SU-DHL-6 (cell line): ENCODE measurements around the gene ZBTB24.

Experiments
- H2AFZ ChIP-seq: fragments of 200-600 bp; sonication (generic); 2 replicates; pipeline ENCODE4 v1.6.1; 2014; ENCODE audit warnings: low read depth, mild to moderate bottlenecking, moderate library complexity, mixed read lengths, antibody characterized with exemption, low read length; ENCODE audit not compliant: severe bottlenecking
- H3F3A ChIP-seq: fragments of 200-600 bp; shearing (Covaris generic); 2 replicates; pipeline ENCODE4 v1.6.0; 2016; ENCODE audit warnings: antibody characterized with exemption, mild to moderate bottlenecking; ENCODE audit not compliant: insufficient read depth
- H3K27ac ChIP-seq: fragments of 200-600 bp; sonication (generic); 2 replicates; pipeline ENCODE4 v1.5.1; 2016; ENCODE audit warnings: low read depth, mild to moderate bottlenecking, low read length, moderate library complexity, mixed read lengths
- H3K27me3 ChIP-seq: fragments of 200-600 bp; sonication (generic), shearing (Covaris generic); 2 replicates; pipeline ENCODE4 v1.6.0; 2014; ENCODE audit warnings: mild to moderate bottlenecking, low read length
- H3K36me3 ChIP-seq: fragments of 200-600 bp; sonication (generic); 2 replicates; pipeline ENCODE4 v1.6.1; 2014; ENCODE audit warnings: mild to moderate bottlenecking, low read length, mixed read lengths
- H3K4me2 ChIP-seq: fragments of 300-600, 200-600 bp; shearing (Covaris generic), sonication (generic); 2 replicates; pipeline ENCODE4 v1.6.0; 2014; ENCODE audit warnings: low read length, low read depth, mild to moderate bottlenecking; ENCODE audit not compliant: poor library complexity, severe bottlenecking
- H3K4me3 ChIP-seq: fragments of 200-600 bp; sonication (generic); 2 replicates; pipeline ENCODE4 v1.5.1; 2014; ENCODE audit warnings: antibody characterized with exemption, low read length, mild to moderate bottlenecking, mixed read lengths; ENCODE audit not compliant: insufficient read depth, poor library complexity, severe bottlenecking
- H3K79me2 ChIP-seq: fragments of 200-600 bp; sonication (generic); 2 replicates; pipeline ENCODE4 v1.6.1; 2014; ENCODE audit warnings: mild to moderate bottlenecking, low read length, moderate library complexity; ENCODE audit not compliant: insufficient read depth
- H3K9ac ChIP-seq: fragments of 200-600 bp; sonication (generic); 2 replicates; pipeline ENCODE4 v1.7.0; 2014; ENCODE audit warnings: mild to moderate bottlenecking, low read length
- H3K9me2 ChIP-seq: fragments of 200-600 bp; sonication (generic); replicated peaks from 2 replicates; pipeline ENCODE4 v1.6.1; 2014; ENCODE audit warnings: low read length; ENCODE audit not compliant: insufficient read depth
- H3K9me3 ChIP-seq: fragments of 200-600 bp; sonication (generic); 2 replicates; pipeline ENCODE4 v1.6.1; 2014; ENCODE audit warnings: low read length, mixed read lengths; ENCODE audit not compliant: insufficient read depth
- H4K20me1 ChIP-seq: fragments of 200-600 bp; sonication (generic); 2 replicates; pipeline ENCODE4 v1.6.1; 2014; ENCODE audit warnings: low read depth, mild to moderate bottlenecking, antibody characterized with exemption, low read length, moderate library complexity, mixed read lengths
- EZH2phosphoT487 ChIP-seq: fragments of 200-600 bp; sonication (generic), shearing (Covaris generic); conservative IDR thresholded peaks from 2 replicates; pipeline ENCODE4 v1.6.1; 2018; ENCODE audit warnings: mild to moderate bottlenecking, antibody characterized with exemption, low read length, moderate library complexity, mixed read lengths
- TF ChIP-seq, protein P1 (sequence below): fragments of 200-600 bp; sonication (generic); IDR thresholded peaks from one replicate; pipeline ENCODE4 v1.5.1; 2017; ENCODE audit warnings: antibody characterized with exemption, mild to moderate bottlenecking, low read length, moderate library complexity; ENCODE audit not compliant: insufficient read depth, poor library complexity, severe bottlenecking

The ZBTB24 gene

GRCh38 chr6:109473120-109473519, 9.9 kb downstream of the ZBTB24 start:
- H3K4me3 ChIP-seq: no peak overlapping the region
- H2AFZ ChIP-seq: no peak overlapping the region
- no peak overlapping the region for H3K9ac ChIP-seq
- no peaks in the 10 kb centered on the region for H3F3A ChIP-seq
- no peak overlapping the region for H3K27ac ChIP-seq
- TF ChIP-seq, protein P1, sequence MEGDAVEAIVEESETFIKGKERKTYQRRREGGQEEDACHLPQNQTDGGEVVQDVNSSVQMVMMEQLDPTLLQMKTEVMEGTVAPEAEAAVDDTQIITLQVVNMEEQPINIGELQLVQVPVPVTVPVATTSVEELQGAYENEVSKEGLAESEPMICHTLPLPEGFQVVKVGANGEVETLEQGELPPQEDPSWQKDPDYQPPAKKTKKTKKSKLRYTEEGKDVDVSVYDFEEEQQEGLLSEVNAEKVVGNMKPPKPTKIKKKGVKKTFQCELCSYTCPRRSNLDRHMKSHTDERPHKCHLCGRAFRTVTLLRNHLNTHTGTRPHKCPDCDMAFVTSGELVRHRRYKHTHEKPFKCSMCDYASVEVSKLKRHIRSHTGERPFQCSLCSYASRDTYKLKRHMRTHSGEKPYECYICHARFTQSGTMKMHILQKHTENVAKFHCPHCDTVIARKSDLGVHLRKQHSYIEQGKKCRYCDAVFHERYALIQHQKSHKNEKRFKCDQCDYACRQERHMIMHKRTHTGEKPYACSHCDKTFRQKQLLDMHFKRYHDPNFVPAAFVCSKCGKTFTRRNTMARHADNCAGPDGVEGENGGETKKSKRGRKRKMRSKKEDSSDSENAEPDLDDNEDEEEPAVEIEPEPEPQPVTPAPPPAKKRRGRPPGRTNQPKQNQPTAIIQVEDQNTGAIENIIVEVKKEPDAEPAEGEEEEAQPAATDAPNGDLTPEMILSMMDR: no peak
- no peak for TF ChIP-seq EZH2phosphoT487
- H3K36me3 ChIP-seq: peaks cover 18% of the 10 kb centered on the region
- peaks cover 30% of the 10 kb centered on the region for H3K79me2 ChIP-seq
- H4K20me1 ChIP-seq: peaks cover 8% of the 10 kb centered on the region; the same call in 1 of the 2 replicates
- no peak overlapping the region for H3K4me2 ChIP-seq
- no peaks in the 10 kb centered on the region for H3K9me2 ChIP-seq
- H3K9me3 ChIP-seq: no peaks in the 10 kb centered on the region
- H3K27me3 ChIP-seq: no peaks in the 10 kb centered on the region

DNA sequence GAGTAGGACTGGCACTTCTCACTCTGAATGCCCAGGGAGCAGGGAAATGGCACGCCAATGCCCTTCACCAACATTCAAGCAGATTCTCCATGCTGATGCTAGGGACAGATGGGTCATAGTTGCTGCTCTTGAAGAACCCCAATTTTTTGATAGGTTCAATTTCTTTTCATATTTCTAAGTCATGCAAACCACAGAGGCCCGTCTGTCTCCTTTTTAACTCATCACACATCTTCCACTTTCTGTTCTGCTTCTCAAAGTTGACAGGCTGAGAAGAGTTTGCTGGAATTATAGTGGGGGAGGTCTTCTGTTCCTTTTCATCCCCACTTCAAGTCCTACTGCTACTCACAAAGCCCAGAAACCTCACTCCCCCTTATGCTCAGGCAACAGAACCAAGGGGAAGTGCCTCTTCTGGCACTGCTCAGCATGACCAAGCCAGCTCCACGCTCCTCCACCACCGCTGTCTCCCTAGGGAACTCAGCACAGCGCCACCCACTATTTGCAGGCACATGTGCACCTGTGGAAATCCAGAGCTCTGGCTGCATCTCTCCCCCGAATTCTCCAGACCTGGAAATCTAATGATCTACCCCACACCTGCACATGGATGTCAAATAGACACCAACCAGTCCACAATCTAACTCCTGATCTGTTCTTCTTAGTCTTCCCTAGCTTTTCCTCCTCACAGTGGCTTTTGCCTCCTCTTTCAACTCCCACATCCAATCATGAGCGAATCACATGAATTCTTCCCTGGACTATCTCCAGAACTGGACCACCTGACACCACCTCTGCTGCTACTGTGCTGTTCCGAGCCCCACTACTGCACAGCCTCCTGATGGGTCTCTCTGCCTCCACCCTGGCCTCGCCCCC, 10.7 kb downstream of the ZBTB24 start:
- H3K9ac ChIP-seq: no peak overlapping the region
- no peaks in the 10 kb centered on the region for H3K27me3 ChIP-seq
- H4K20me1 ChIP-seq: peaks cover 4% of the 10 kb centered on the region; the same call in 1 of the 2 replicates
- no peak overlapping the region for H3K27ac ChIP-seq
- no peaks in the 10 kb centered on the region for H3F3A ChIP-seq
- no peak overlapping the region for H3K4me3 ChIP-seq
- H3K9me3 ChIP-seq: no peaks in the 10 kb centered on the region
- H3K9me2 ChIP-seq: no peaks in the 10 kb centered on the region
- no peak for TF ChIP-seq EZH2phosphoT487
- TF ChIP-seq, protein P1: no peak
- H3K36me3 ChIP-seq: peaks cover 21% of the 10 kb centered on the region
- H3K4me2 ChIP-seq: no peak overlapping the region
- H3K79me2 ChIP-seq: peaks cover 23% of the 10 kb centered on the region
- no peak overlapping the region for H2AFZ ChIP-seq

DNA sequence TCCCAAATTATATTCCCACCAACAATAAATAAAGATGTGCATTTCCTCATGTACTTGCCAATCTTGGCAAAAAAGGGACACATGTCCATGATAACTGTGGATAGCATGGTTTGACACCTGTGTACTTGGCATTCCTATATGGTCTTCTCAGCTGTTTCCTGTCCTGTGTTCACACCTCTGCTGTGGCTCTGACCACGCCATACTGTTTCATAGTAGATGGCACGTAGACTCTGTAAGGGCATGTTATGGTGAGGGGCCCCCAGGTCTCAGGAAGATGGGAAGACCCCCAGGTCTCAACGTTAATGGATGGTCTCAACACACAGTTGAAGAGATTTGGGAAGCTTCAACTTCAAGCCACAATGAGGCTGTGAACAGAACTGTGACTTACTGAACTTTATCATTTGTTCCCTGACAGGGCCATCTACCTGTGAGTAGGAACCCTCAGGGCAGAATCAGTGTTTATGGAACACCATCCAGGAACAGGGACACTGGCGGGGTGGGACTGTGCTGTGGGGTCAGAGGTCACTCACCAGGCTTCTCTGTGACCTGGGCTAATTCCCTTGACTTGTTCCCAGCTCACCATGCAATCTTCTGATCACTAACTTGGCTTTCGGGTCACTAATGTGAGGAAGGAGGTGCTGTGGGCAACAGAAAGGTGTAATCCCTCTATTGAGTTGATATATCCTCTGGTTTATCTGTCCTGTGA, 11.8 kb downstream of the ZBTB24 start:
- TF ChIP-seq, protein P1: no peak
- TF ChIP-seq EZH2phosphoT487: no peak
- Histone ChIP-seq H3K9me3 (no peaks in the 10 kb centered on the region), H2AFZ (no peak overlapping the region), H4K20me1 (no peaks in the 10 kb centered on the region), H3K4me3 (no peak overlapping the region), H3F3A (no peaks in the 10 kb centered on the region), H3K4me2 (no peak overlapping the region), H3K79me2 (peaks cover 12% of the 10 kb centered on the region), H3K27ac (no peak overlapping the region), H3K9me2 (no peaks in the 10 kb centered on the region), H3K27me3 (no peaks in the 10 kb centered on the region), H3K9ac (no peak overlapping the region), H3K36me3 (peaks cover 30% of the 10 kb centered on the region)
